GM12874 (cell line): Measurements from ENCODE around the gene CIB4.

Experiments used
- CTCF ChIP-seq: IDR thresholded peaks from 2 replicates; pipeline ENCODE4 v1.5.1; 2011; ENCODE audit warnings: low read depth, mild to moderate bottlenecking, control low read depth, low read length, moderate library complexity; ENCODE audit not compliant: insufficient read depth

The CIB4 gene

GRCh38 chr2:26536371-26537068 is 104.6 kb downstream of the CIB4 start:
- TF ChIP-seq CTCF = no peak

GRCh38 chr2:26535663-26536275 is 105.4 kb downstream of the CIB4 start:
- no peak for TF ChIP-seq CTCF

- no peak for TF ChIP-seq CTCF
Observed at GRCh38 chr2:26534865-26535662, 106.1 kb downstream of the CIB4 start.

GRCh38 chr2:26534098-26534864 is 106.9 kb downstream of the CIB4 start:
- no peak for TF ChIP-seq CTCF

GRCh38 chr2:26533661-26534060 is 107.5 kb downstream of the CIB4 start:
- no peak for TF ChIP-seq CTCF

GRCh38 chr2:26532301-26533250 is 108.6 kb downstream of the CIB4 start:
- TF ChIP-seq CTCF = no peak
